ENCODE measurements around the gene C6orf58.
A peak's percentile ranks its signal among the peaks of the same experiment; 100 is the strongest.

C6orf58 gene

GRCh38 chr6:127538750-127539264 is 38.2 kb upstream of the C6orf58 start:
- Histone ChIP-seq H4K20me1 (ENCODE audit: insufficient read depth, low read length, poor library complexity, severe bottlenecking) (no peaks in the 10 kb centered on the region), H3K4me3 (ENCODE audit: low read length, poor library complexity, severe bottlenecking) (no peak overlapping the region), H3K4me2 (ENCODE audit: low read depth, low read length, poor library complexity, severe bottlenecking) (no peak overlapping the region), H3K9me3 (ENCODE audit: insufficient read depth, low read depth, low read length) (no peaks in the 10 kb centered on the region), H2AFZ (ENCODE audit: low read length) (no peak overlapping the region), H3K27me3 (ENCODE audit: insufficient read depth, low read length, poor library complexity, severe bottlenecking) (no peaks in the 10 kb centered on the region), H3K36me3 (ENCODE audit: insufficient read depth, low read length) (no peaks in the 10 kb centered on the region), H3K4me1 (ENCODE audit: insufficient read depth, low read length, poor library complexity, severe bottlenecking) (no peaks in the 10 kb centered on the region), H3F3A (ENCODE audit: low read depth) (no peaks in the 10 kb centered on the region), H3K79me2 (ENCODE audit: insufficient read depth, low read length) (no peaks in the 10 kb centered on the region), H3K9ac (ENCODE audit: low read depth, low read length, poor library complexity, severe bottlenecking) (no peak overlapping the region), H3K9me2 (replicated peaks; ENCODE audit: low read depth, low read length) (no peaks in the 10 kb centered on the region)
- TF ChIP-seq, protein P1, sequence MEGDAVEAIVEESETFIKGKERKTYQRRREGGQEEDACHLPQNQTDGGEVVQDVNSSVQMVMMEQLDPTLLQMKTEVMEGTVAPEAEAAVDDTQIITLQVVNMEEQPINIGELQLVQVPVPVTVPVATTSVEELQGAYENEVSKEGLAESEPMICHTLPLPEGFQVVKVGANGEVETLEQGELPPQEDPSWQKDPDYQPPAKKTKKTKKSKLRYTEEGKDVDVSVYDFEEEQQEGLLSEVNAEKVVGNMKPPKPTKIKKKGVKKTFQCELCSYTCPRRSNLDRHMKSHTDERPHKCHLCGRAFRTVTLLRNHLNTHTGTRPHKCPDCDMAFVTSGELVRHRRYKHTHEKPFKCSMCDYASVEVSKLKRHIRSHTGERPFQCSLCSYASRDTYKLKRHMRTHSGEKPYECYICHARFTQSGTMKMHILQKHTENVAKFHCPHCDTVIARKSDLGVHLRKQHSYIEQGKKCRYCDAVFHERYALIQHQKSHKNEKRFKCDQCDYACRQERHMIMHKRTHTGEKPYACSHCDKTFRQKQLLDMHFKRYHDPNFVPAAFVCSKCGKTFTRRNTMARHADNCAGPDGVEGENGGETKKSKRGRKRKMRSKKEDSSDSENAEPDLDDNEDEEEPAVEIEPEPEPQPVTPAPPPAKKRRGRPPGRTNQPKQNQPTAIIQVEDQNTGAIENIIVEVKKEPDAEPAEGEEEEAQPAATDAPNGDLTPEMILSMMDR (conservative IDR thresholded peaks at IDR 0.05; ENCODE audit: low read length): no peak
- no peak for TF ChIP-seq EZH2phosphoT487 (IDR thresholded peaks at IDR 0.05; ENCODE audit: borderline replicate concordance)

DNA sequence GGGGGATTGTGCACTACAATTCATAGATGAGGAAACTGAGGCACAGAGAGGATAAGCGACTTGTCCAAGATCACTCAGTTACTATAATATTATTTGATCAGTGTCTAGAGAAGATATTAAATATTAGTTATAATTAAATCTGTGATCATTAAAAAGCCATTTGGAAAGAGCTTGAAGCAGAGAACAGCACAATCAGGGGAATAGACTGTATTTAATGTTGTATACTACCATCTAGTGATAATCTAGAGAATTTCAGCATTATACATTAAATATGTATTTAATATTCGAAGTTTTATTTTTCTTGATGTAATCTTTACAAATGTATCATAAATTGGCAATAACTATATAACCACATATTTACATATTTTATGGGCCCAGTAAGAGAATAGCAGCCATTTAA is 37.7 kb upstream of the C6orf58 start:
- no peaks in the 10 kb centered on the region for H3K79me2 ChIP-seq (ENCODE audit: insufficient read depth, low read length)
- no peak overlapping the region for H3K9ac ChIP-seq (ENCODE audit: low read depth, low read length, poor library complexity, severe bottlenecking)
- no peaks in the 10 kb centered on the region for H4K20me1 ChIP-seq (ENCODE audit: insufficient read depth, low read length, poor library complexity, severe bottlenecking)
- no peak overlapping the region for H3K4me2 ChIP-seq (ENCODE audit: low read depth, low read length, poor library complexity, severe bottlenecking)
- no peaks in the 10 kb centered on the region for H3K9me2 ChIP-seq (replicated peaks; ENCODE audit: low read depth, low read length)
- no peaks in the 10 kb centered on the region for H3F3A ChIP-seq (ENCODE audit: low read depth)
- no peak overlapping the region for H3K4me3 ChIP-seq (ENCODE audit: low read length, poor library complexity, severe bottlenecking)
- no peak for TF ChIP-seq EZH2phosphoT487 (IDR thresholded peaks at IDR 0.05; ENCODE audit: borderline replicate concordance)
- TF ChIP-seq, protein P1 (conservative IDR thresholded peaks at IDR 0.05; ENCODE audit: low read length): peak; percentile 68
- H3K9me3 ChIP-seq (ENCODE audit: insufficient read depth, low read depth, low read length): no peaks in the 10 kb centered on the region
- H2AFZ ChIP-seq (ENCODE audit: low read length): 0 out of 2 replicates have a peak overlapping the region, but pooled peaks have one; percentile 33
- no peaks in the 10 kb centered on the region for H3K4me1 ChIP-seq (ENCODE audit: insufficient read depth, low read length, poor library complexity, severe bottlenecking)
- no peaks in the 10 kb centered on the region for H3K36me3 ChIP-seq (ENCODE audit: insufficient read depth, low read length)
- H3K27me3 ChIP-seq (ENCODE audit: insufficient read depth, low read length, poor library complexity, severe bottlenecking): no peaks in the 10 kb centered on the region

DNA sequence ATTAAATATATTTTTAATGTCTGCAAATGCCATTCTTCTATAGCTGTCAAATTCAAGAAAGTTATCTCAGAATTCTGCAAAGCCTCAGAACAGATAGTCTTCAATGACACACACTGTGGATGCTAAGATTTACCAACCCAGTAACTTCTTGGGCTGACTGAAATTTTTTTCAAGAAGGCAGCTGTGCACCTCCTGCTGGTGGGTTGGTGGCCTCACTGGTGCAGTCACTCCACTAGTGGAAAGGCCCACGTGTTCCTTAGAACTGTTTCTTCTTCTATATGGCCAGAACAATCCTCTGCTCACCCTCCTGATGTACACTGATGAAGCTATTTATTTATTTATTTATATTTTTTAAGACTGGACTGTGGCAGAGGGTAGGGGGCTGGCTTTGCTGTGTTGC is 29.8 kb upstream of the C6orf58 start:
- H3K27me3 ChIP-seq (ENCODE audit: insufficient read depth, low read length, poor library complexity, severe bottlenecking): no peaks in the 10 kb centered on the region
- no peaks in the 10 kb centered on the region for H4K20me1 ChIP-seq (ENCODE audit: insufficient read depth, low read length, poor library complexity, severe bottlenecking)
- H3K9me2 ChIP-seq (replicated peaks; ENCODE audit: low read depth, low read length): no peaks in the 10 kb centered on the region
- no peaks in the 10 kb centered on the region for H3K9me3 ChIP-seq (ENCODE audit: insufficient read depth, low read depth, low read length)
- no peak overlapping the region for H3K4me3 ChIP-seq (ENCODE audit: low read length, poor library complexity, severe bottlenecking)
- no peaks in the 10 kb centered on the region for H3K36me3 ChIP-seq (ENCODE audit: insufficient read depth, low read length)
- no peaks in the 10 kb centered on the region for H3K79me2 ChIP-seq (ENCODE audit: insufficient read depth, low read length)
- no peak overlapping the region for H3K4me2 ChIP-seq (ENCODE audit: low read depth, low read length, poor library complexity, severe bottlenecking)
- no peaks in the 10 kb centered on the region for H3K4me1 ChIP-seq (ENCODE audit: insufficient read depth, low read length, poor library complexity, severe bottlenecking)
- H3K9ac ChIP-seq (ENCODE audit: low read depth, low read length, poor library complexity, severe bottlenecking): no peak overlapping the region
- no peak for TF ChIP-seq EZH2phosphoT487 (IDR thresholded peaks at IDR 0.05; ENCODE audit: borderline replicate concordance)
- TF ChIP-seq, protein P1 (conservative IDR thresholded peaks at IDR 0.05; ENCODE audit: low read length): peak; percentile 56
- H2AFZ ChIP-seq (ENCODE audit: low read length): no peak overlapping the region
- no peaks in the 10 kb centered on the region for H3F3A ChIP-seq (ENCODE audit: low read depth)

All from Loucy (cell line).